Dendritic cell treated with granulocyte-macrophage colony-stimulating factor and Interleukin-4, amounts not matched to agents 40 ng/mL and 50 ng/mL, for 4 days (primary cell): Measurements from ENCODE around the gene DLX1.
"Not testable (repeated sequence)": the region's sequence is repeated elsewhere in the genome, so short reads cannot be mapped to it uniquely, and the experiment has no call there.

Experiments used
- H3K27ac Mint-ChIP-seq: one replicate; pipeline ENCODE4 v1.8.0; 2022; ENCODE audit warnings: mild to moderate bottlenecking, mixed read lengths
- H3K27me3 Mint-ChIP-seq: one replicate; pipeline ENCODE4 v1.8.0; 2022; ENCODE audit warnings: mild to moderate bottlenecking, mixed read lengths
- H3K36me3 Mint-ChIP-seq: one replicate; pipeline ENCODE4 v1.8.0; 2022; ENCODE audit warnings: low read depth, mixed read lengths
- H3K4me1 Mint-ChIP-seq: one replicate; pipeline ENCODE4 v1.8.0; 2022; ENCODE audit warnings: low read depth, mixed read lengths
- H3K4me3 Mint-ChIP-seq: one replicate; pipeline ENCODE4 v1.8.0; 2022; ENCODE audit warnings: mild to moderate bottlenecking, moderate library complexity, mixed read lengths
- H3K9me3 Mint-ChIP-seq: one replicate; pipeline ENCODE4 v1.8.0; 2022; ENCODE audit warnings: mixed read lengths
- intact Hi-C: fragments of 100-400 bp; cut with micrococcal nuclease; formaldehyde crosslinking; loops from one replicate; pipeline ENCODE4 v1.15.0; 2022

Gene DLX1

DNA sequence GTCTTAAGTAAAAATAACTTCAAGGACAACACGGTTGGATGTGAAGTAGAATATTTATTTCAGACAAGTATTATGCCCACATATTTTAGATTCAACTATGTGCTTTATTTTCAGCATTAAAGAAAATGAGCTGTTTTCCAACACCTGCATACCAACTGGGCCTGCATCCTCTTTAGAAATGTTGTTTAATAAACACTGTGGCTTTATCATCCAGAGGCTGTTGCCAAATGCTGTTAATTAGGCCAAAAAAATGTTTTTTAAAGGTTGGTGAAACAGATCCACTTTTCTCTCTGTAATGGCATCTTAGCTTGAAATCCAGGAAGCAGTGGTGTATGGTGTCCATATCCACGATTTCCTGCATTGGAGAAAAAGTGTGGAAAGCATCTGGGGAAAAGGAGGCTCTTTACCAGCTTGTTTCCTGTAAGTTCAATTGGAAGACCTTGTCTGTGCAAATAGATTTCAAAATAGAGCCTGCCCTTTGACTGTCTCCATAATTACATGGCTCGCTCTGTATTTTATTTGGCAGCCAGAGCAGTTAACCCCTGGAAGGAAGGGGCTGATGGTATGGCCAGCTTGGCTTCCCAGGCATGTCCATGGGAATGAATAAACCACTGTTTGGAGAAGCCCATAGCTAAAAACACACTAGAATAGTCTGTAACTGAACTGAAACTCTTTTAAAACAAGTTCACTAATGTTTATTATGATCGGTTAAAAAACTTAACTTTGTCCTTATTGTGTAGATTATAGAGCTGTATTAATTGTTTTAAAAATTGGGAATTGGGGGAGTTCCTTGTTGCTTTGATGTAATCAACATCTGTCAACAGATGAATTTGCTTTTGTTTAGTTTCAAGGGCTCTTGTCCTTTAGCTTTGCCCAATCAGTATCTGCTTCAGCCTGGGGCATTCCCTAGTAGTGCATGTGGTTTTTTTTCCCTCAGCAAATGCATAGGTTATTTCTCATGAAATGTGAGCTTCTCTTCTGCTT, 33.0 kb upstream of the DLX1 start:
- H3K9me3 Mint-ChIP-seq = no peaks in the 10 kb centered on the region
- intact Hi-C loops = no loop called here
- no peaks in the 10 kb centered on the region for H3K4me1 Mint-ChIP-seq
- no peaks in the 10 kb centered on the region for H3K27me3 Mint-ChIP-seq
- no peak overlapping the region for H3K4me3 Mint-ChIP-seq
- no peak overlapping the region for H3K27ac Mint-ChIP-seq
- H3K36me3 Mint-ChIP-seq = no peaks in the 10 kb centered on the region

- no peak overlapping the region for H3K27ac Mint-ChIP-seq
- no peaks in the 10 kb centered on the region for H3K36me3 Mint-ChIP-seq
- no peaks in the 10 kb centered on the region for H3K4me1 Mint-ChIP-seq
- H3K4me3 Mint-ChIP-seq = no peak overlapping the region
- no peaks in the 10 kb centered on the region for H3K9me3 Mint-ChIP-seq
- no peaks in the 10 kb centered on the region for H3K27me3 Mint-ChIP-seq
- intact Hi-C loops = no loop called here
These were observed 31.8 kb upstream of the DLX1 start for GRCh38 chr2:172053486-172053885.

DNA sequence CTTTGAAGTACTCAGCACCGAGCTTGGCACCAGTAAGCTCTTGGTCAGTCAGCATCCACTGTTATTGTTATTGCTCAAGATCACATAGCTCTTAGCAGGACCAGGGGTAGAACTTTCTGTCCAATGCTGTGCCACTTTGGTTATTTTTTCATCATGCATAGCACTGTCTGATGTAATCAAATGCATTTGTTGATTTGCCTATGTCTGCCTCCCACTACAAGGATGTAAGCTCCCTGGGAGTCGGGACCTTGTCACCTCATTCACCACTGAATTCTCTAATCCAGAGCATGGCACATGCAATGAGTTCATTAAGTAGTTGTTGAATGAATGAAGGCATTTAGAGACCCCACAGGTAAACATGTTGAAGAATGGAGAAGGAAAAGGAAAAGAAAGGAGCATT, 29.0 kb upstream of the DLX1 start:
- H3K9me3 Mint-ChIP-seq = no peaks in the 10 kb centered on the region
- no peak overlapping the region for H3K4me3 Mint-ChIP-seq
- H3K27me3 Mint-ChIP-seq = no peaks in the 10 kb centered on the region
- H3K36me3 Mint-ChIP-seq = no peaks in the 10 kb centered on the region
- no peaks in the 10 kb centered on the region for H3K4me1 Mint-ChIP-seq
- no peak overlapping the region for H3K27ac Mint-ChIP-seq
- intact Hi-C loops = no loop called here

DNA sequence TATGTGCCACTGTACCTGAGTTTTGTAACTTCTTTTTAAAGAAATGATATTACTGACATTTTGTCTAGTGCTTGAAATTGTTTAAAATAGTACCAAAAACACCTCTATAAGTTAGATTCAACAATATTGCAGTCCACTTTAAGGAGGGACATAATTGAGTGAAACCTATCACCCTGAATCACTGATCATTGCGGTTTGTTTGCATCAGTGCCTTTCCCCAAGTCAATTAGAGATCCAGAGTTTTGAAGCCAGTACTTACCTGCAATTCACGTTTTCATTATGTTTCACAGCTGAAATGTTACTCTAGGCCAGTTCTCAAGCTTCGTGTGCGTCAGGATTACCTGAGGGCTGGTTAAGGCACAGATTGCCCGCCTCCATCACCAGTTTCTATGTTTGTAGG, 26.6 kb upstream of the DLX1 start:
- Mint-ChIP-seq H3K27me3 (no peaks in the 10 kb centered on the region), H3K9me3 (no peaks in the 10 kb centered on the region), H3K4me3 (no peak overlapping the region), H3K36me3 (no peaks in the 10 kb centered on the region), H3K4me1 (no peaks in the 10 kb centered on the region), H3K27ac (no peak overlapping the region)
- intact Hi-C loops = no loop called here

GRCh38 chr2:172060118-172060517, 25.2 kb upstream of the DLX1 start:
- H3K27ac Mint-ChIP-seq, intact Hi-C loops, H3K4me1 Mint-ChIP-seq, H3K36me3 Mint-ChIP-seq, H3K4me3 Mint-ChIP-seq, H3K9me3 Mint-ChIP-seq, H3K27me3 Mint-ChIP-seq: not testable (repeated sequence)

GRCh38 chr2:172062402-172063004, 22.8 kb upstream of the DLX1 start:
- H3K36me3 Mint-ChIP-seq = no peaks in the 10 kb centered on the region
- no peaks in the 10 kb centered on the region for H3K9me3 Mint-ChIP-seq
- no peaks in the 10 kb centered on the region for H3K4me1 Mint-ChIP-seq
- no peak overlapping the region for H3K27ac Mint-ChIP-seq
- intact Hi-C loops = no loop called here
- no peaks in the 10 kb centered on the region for H3K27me3 Mint-ChIP-seq
- no peak overlapping the region for H3K4me3 Mint-ChIP-seq

- Mint-ChIP-seq H3K27ac (no peak overlapping the region), H3K4me1 (no peaks in the 10 kb centered on the region), H3K27me3 (no peaks in the 10 kb centered on the region), H3K36me3 (no peaks in the 10 kb centered on the region), H3K9me3 (no peaks in the 10 kb centered on the region), H3K4me3 (no peak overlapping the region)
- intact Hi-C loops = no loop called here
These were observed 21.9 kb upstream of the DLX1 start for GRCh38 chr2:172063446-172063845.

DNA sequence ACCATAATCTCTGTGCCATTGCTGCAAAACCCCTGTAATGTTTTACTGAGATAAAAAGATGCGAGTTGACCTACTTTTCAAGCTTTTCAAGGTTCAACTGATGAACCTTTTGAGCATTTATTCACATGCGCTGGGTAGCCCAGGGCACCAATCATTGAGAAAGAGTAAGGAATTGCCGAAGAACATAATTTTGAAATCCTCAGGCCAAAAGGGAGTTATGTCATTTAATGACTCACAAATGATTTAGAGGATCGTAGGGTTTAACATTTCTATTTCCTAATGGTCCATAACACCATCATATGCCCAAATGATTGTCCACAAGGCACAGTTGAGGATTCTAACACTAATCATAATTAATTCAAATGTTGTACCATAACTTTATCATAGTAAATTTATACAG, 20.2 kb upstream of the DLX1 start:
- intact Hi-C loops = no loop called here
- H3K36me3 Mint-ChIP-seq = no peaks in the 10 kb centered on the region
- H3K9me3 Mint-ChIP-seq = no peaks in the 10 kb centered on the region
- no peaks in the 10 kb centered on the region for H3K27me3 Mint-ChIP-seq
- no peak overlapping the region for H3K27ac Mint-ChIP-seq
- H3K4me1 Mint-ChIP-seq = no peaks in the 10 kb centered on the region
- H3K4me3 Mint-ChIP-seq = no peak overlapping the region

DNA sequence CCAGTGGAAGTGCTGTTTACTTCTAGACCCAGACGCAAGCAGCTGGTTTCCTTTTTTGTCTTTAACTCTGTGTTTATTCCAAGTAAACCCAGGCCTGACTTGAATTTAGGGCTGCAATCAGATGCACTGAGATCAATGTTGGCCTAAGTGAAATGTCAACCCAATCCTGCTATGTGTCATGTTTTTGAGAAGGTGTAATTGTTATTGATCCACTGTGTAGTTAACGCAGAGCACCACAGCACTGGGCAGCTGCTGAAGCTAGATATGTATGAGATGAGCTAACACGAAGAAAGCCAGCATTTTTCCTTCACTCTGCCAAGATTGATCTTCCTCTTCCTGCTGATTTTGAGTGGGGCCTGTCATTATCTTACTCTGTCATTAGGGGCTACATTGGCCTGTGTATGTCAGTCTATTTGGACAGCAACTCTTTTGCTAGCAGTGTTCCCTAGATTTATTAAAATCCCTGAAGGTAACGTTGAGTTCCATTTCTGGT, 18.9 kb upstream of the DLX1 start:
- Mint-ChIP-seq H3K4me3 (no peak overlapping the region), H3K4me1 (no peaks in the 10 kb centered on the region), H3K27ac (no peak overlapping the region), H3K9me3 (no peaks in the 10 kb centered on the region), H3K36me3 (no peaks in the 10 kb centered on the region), H3K27me3 (no peaks in the 10 kb centered on the region)
- intact Hi-C loops = no loop called here

DNA sequence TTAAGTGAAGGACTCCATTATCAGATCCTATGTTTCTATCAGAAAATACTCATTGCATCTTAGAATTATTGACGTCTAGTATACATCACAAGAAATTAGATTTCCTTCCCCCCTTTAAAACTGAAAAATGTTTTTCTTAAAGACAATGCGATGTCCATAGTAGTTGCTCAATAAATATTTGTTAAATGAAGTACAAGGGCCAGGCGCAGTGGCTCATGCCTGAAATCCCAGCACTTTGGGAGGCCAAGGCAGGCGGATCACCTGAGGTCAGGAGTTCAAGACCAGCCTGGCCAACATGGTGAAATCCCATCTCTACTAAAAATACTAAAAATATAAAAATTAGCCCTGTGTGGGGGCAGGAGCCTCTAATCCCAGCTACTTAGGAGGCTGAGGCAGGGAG, 17.4 kb upstream of the DLX1 start:
- H3K4me3 Mint-ChIP-seq, H3K36me3 Mint-ChIP-seq, intact Hi-C loops, H3K27me3 Mint-ChIP-seq, H3K4me1 Mint-ChIP-seq, H3K9me3 Mint-ChIP-seq, H3K27ac Mint-ChIP-seq: not testable (repeated sequence)

DNA sequence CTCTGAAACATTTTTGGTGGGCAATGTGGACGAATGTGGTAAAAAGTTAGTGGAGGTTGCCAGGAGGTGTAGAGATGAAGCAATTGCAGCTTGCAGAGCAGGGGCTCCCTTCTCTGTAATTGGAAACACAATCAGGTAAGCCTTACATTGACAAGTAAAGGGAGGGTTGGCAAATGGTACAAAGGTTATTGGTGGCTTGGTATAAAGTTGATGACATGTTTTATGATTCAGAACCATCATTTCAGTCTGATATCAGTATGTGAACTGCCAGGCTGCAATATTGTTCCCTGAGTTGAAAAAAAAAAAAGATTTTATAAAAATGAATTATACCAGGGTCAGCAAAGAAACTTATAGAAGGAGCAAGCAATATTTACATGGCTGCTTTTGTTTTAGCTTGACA, 14.4 kb upstream of the DLX1 start:
- Mint-ChIP-seq H3K4me1 (no peaks in the 10 kb centered on the region), H3K27ac (no peak overlapping the region), H3K4me3 (no peak overlapping the region), H3K9me3 (no peaks in the 10 kb centered on the region), H3K36me3 (no peaks in the 10 kb centered on the region), H3K27me3 (peaks cover 2% of the 10 kb centered on the region)
- intact Hi-C loops = loop anchor here (1.0 kb wide), 1 partner anchor 10 kb away; no protein-coding TSS in a partner anchor

GRCh38 chr2:172072303-172072702, 13.0 kb upstream of the DLX1 start:
- H3K9me3 Mint-ChIP-seq = no peaks in the 10 kb centered on the region

GRCh38 chr2:172072706-172073105, 12.6 kb upstream of the DLX1 start:
- Mint-ChIP-seq H3K36me3 (no peaks in the 10 kb centered on the region), H3K27ac (no peak overlapping the region), H3K4me3 (no peak overlapping the region), H3K9me3 (no peaks in the 10 kb centered on the region), H3K27me3 (peaks cover 8% of the 10 kb centered on the region), H3K4me1 (no peaks in the 10 kb centered on the region)
- intact Hi-C loops = no loop called here

More at GRCh38 chr2:172072303-172072702, 13.0 kb upstream of the DLX1 start:
- intact Hi-C loops = no loop called here
- Mint-ChIP-seq H3K4me1 (no peaks in the 10 kb centered on the region), H3K36me3 (no peaks in the 10 kb centered on the region), H3K27me3 (peaks cover 7% of the 10 kb centered on the region), H3K27ac (no peak overlapping the region), H3K4me3 (no peak overlapping the region)

DNA sequence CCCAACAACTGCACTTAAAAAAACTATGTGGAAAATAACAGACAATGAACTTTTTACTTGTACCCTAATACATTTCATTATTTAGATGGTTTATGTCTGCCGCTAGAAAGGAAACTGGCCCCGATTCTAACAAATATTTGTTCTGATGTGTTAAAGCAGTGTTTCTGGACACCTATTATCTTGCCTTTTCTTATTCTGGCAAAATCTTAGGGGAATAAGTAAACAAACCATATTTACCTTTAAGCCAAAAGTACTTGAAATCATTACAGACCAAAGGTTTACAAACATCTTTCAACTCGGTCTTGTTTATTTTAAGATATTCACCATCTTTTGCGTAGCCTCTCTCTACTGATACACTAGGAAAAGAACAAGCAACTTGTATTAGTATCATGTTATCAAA, 11.8 kb upstream of the DLX1 start:
- Mint-ChIP-seq H3K36me3 (no peaks in the 10 kb centered on the region), H3K4me3 (no peak overlapping the region), H3K27me3 (peaks cover 15% of the 10 kb centered on the region), H3K4me1 (no peaks in the 10 kb centered on the region), H3K9me3 (no peaks in the 10 kb centered on the region), H3K27ac (no peak overlapping the region)
- intact Hi-C loops = no loop called here
